CD4-positive, alpha-beta T cell (primary cell): ENCODE results near the gene RAB7A. TPM values are rescaled to one million over a fixed set of nuclear protein-coding genes. Genes with fewer than 3 reads are reported as not detected.

Source experiments
- ATAC-seq: fragments of 200-7000 bp; cut with Tn5 transposase; one replicate; pipeline ENCODE4 v1.10.0; 2022; ENCODE audit warnings: mild to moderate bottlenecking; ENCODE audit not compliant: poor library complexity
- CTCF ChIA-PET: fragments of 350-600 bp; sonication (Branson Sonifier 250); formaldehyde crosslinking; loops from one replicate; lab custom pipeline; 2021; ENCODE audit warnings: antibody characterized with exemption, inconsistent platforms; lab: Charles Lee
- POLR2A ChIA-PET: fragments of 350-600 bp; sonication (Branson Sonifier 250); formaldehyde crosslinking; loops from one replicate; lab custom pipeline; 2021; ENCODE audit warnings: antibody characterized with exemption, inconsistent platforms; lab: Charles Lee
- DNase-seq, 14 experiments: peaks; one replicate each; pipeline ENCODE4 v3.0.0-alpha.2; 2013 to 2020; ENCODE audit warnings: mixed read lengths in 2 of 14
- H3K27ac ChIP-seq, 2 donors: one replicate each; pipeline versions ENCODE4 v1.5.1 to v1.7.0; 2013; ENCODE audit warnings: low read length in 2 of 2, low read depth in 1 of 2, mild to moderate bottlenecking in 1 of 2
- H3K27me3 ChIP-seq, 2 experiments: 1 replicate in 1 of 2; 2 replicates in 1 of 2; pipeline versions ENCODE4 v1.6.1 to v1.7.0; 2013; ENCODE audit warnings: low read length in 2 of 2, control low read depth in 1 of 2, mild to moderate bottlenecking in 1 of 2, moderate library complexity in 1 of 2; ENCODE audit not compliant: insufficient read depth in 2 of 2, control insufficient read depth in 1 of 2
- H3K36me3 ChIP-seq: one replicate; pipeline ENCODE4 v1.6.1; 2013; ENCODE audit warnings: low read length, control low read depth; ENCODE audit not compliant: insufficient read depth
- H3K4me1 ChIP-seq: one replicate; pipeline ENCODE4 v1.6.1; 2013; ENCODE audit warnings: low read length, control low read depth; ENCODE audit not compliant: insufficient read depth
- H3K4me3 ChIP-seq: one replicate; pipeline ENCODE4 v1.5.1; 2013; ENCODE audit warnings: mild to moderate bottlenecking, low read length, moderate library complexity
- H3K9me3 ChIP-seq, 2 experiments: 1 replicate in 1 of 2; 2 replicates in 1 of 2; pipeline versions ENCODE4 v1.6.1 to v1.7.0; 2013; ENCODE audit warnings: low read length in 2 of 2, mild to moderate bottlenecking in 2 of 2, control low read depth in 1 of 2, moderate library complexity in 1 of 2; ENCODE audit not compliant: control insufficient read depth in 1 of 2, insufficient read depth in 1 of 2
- H3K27ac Mint-ChIP-seq: one replicate; pipeline ENCODE4 v1.8.0; 2020; ENCODE audit warnings: mixed read lengths
- H3K27me3 Mint-ChIP-seq: one replicate; pipeline ENCODE4 v1.8.0; 2021; ENCODE audit warnings: mixed read lengths
- H3K36me3 Mint-ChIP-seq: one replicate; pipeline ENCODE4 v1.8.0; 2021; ENCODE audit warnings: low read depth, mixed read lengths
- H3K4me1 Mint-ChIP-seq: one replicate; pipeline ENCODE4 v1.8.0; 2021; ENCODE audit warnings: low read depth, mixed read lengths
- H3K4me3 Mint-ChIP-seq: one replicate; pipeline ENCODE4 v1.8.0; 2020; ENCODE audit warnings: mild to moderate bottlenecking, mixed read lengths
- H3K9me3 Mint-ChIP-seq: one replicate; pipeline ENCODE4 v1.8.0; 2020; ENCODE audit warnings: mixed read lengths
- CTCF ChIP-seq: fragments of 200-600 bp; IDR thresholded peaks from one replicate; pipeline ENCODE4 v1.8.0; 2022; ENCODE audit warnings: antibody characterized with exemption, mild to moderate bottlenecking
- intact Hi-C, 2 experiments: fragments of 100-400 bp; cut with DNase I in 1 of 2; cut with micrococcal nuclease in 1 of 2; formaldehyde crosslinking; loops; one replicate each; pipeline versions ENCODE4 v1.15.1 to v1.9.0; 2023 to 2025; cut with DNase I, micrococcal nuclease
- total RNA-seq, 174 experiments: library from RNA in 2 of 174; stranded (reverse) in 2 of 174; gene quantifications; one replicate each; pipeline ENCODE4 v1.2.3 and lab custom pipeline; 2021 to 2026

The RAB7A gene
- total RNA-seq, 2 experiments from 2014 or later: 113 to 121 TPM

- Histone ChIP-seq H3K27ac (no peak overlapping the region), H3K27me3 (peaks cover 0 to 8% of the 10 kb centered on the region in 2 experiments), H3K4me1 (peaks cover 7% of the 10 kb centered on the region), H3K9me3 (no peaks in the 10 kb centered on the region), H3K36me3 (no peaks in the 10 kb centered on the region), H3K4me3 (no peak overlapping the region)
- Mint-ChIP-seq H3K9me3 (no peaks in the 10 kb centered on the region), H3K36me3 (no peaks in the 10 kb centered on the region), H3K4me3 (no peak overlapping the region), H3K27ac (no peak overlapping the region), H3K27me3 (no peaks in the 10 kb centered on the region), H3K4me1 (peaks cover under 1% of the 10 kb centered on the region)
- no peak for TF ChIP-seq CTCF
- POLR2A ChIA-PET: no interaction called here
- CTCF ChIA-PET: interaction anchor here (1.2 kb wide), 1 partner anchor 13 kb away, joined by 3 read pairs; no protein-coding TSS in a partner anchor
- intact Hi-C loops: no loop called here
- ATAC-seq: no peak
- DNase-seq: no peak
Measured at GRCh38 chr3:128693696-128694095, 32.3 kb upstream of the RAB7A start.

- no peaks in the 10 kb centered on the region for H3K9me3 ChIP-seq
- ATAC-seq (no peak), DNase-seq (no peak)
- ChIA-PET CTCF (no interaction called here), POLR2A (interaction anchor here (0.6 to 2.7 kb wide), 2 partner anchors 16 to 182 kb away, joined by 3 to 15 read pairs; no protein-coding TSS in a partner anchor)
- H3K27ac ChIP-seq: no peak overlapping the region
- TF ChIP-seq CTCF: no peak
- peaks cover 5% of the 10 kb centered on the region for H3K4me1 Mint-ChIP-seq
- H3K36me3 ChIP-seq: no peaks in the 10 kb centered on the region
- intact Hi-C loops: no loop called here
- no peaks in the 10 kb centered on the region for H3K27me3 Mint-ChIP-seq
- H3K27me3 ChIP-seq: peaks cover 0 to 9% of the 10 kb centered on the region in 2 experiments
- peaks cover 9% of the 10 kb centered on the region for H3K4me1 ChIP-seq
- H3K4me3 Mint-ChIP-seq: peak overlapping the region; percentile 60
- H3K4me3 ChIP-seq: no peak overlapping the region
- no peaks in the 10 kb centered on the region for H3K36me3 Mint-ChIP-seq
- no peak overlapping the region for H3K27ac Mint-ChIP-seq
- H3K9me3 Mint-ChIP-seq: no peaks in the 10 kb centered on the region
Measured at GRCh38 chr3:128697341-128697740, 28.6 kb upstream of the RAB7A start.

GRCh38 chr3:128698211-128699047 lies 27.6 kb upstream of the RAB7A start:
- Mint-ChIP-seq H3K27me3 (no peaks in the 10 kb centered on the region), H3K36me3 (no peaks in the 10 kb centered on the region), H3K4me3 (peak overlapping the region; percentile 82), H3K4me1 (peaks cover 5% of the 10 kb centered on the region), H3K9me3 (no peaks in the 10 kb centered on the region), H3K27ac (no peak overlapping the region)
- DNase-seq: peak in 8 of 14 experiments; percentile 5 to 46 (median 26)
- TF ChIP-seq CTCF: no peak
- H3K27me3 ChIP-seq: peaks cover 0 to 9% of the 10 kb centered on the region in 2 experiments
- H3K4me1 ChIP-seq: peaks cover 9% of the 10 kb centered on the region
- ChIA-PET POLR2A (interaction anchor here (0.7 to 2.7 kb wide), 4 partner anchors 17 to 106 kb away, joined by 3 to 15 read pairs (median 3); no protein-coding TSS in a partner anchor), CTCF (interaction anchor here (1.0 kb wide), 1 partner anchor 18 kb away, joined by 4 read pairs; no protein-coding TSS in a partner anchor)
- H3K27ac ChIP-seq: no peak overlapping the region
- ATAC-seq: peak; percentile 74
- H3K4me3 ChIP-seq: peak overlapping the region; percentile 66
- H3K36me3 ChIP-seq: no peaks in the 10 kb centered on the region
- intact Hi-C loops: no loop called here
- no peaks in the 10 kb centered on the region for H3K9me3 ChIP-seq
